Activated T-cell treated with anti-CD3 and anti-CD28 coated beads for 48 hours (primary cell): Measurements from ENCODE around the gene SMURF1.

Experiments used
- DNase-seq: peaks from one replicate; pipeline ENCODE4 v3.0.0-alpha.2; 2020; ENCODE audit warnings: low read depth

The SMURF1 gene

DNA sequence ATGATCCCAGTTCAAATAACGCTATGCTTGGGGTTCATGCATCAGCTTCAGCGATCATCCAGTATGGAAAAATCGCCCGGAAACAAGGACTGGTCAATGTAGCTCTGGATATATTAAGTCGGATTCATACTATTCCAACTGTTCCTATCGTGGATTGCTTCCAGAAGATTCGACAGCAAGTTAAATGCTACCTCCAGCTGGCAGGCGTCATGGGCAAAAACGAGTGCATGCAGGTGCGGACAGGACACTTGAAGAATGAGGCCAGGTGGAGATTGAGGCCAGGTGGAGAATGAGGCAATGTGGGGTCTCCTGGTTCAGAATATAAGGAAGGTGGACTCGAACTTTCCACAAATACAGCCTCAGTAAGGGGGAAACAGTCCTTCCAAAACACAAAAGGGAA, 159.8 kb downstream of the SMURF1 start:
- no peak for DNase-seq

DNA sequence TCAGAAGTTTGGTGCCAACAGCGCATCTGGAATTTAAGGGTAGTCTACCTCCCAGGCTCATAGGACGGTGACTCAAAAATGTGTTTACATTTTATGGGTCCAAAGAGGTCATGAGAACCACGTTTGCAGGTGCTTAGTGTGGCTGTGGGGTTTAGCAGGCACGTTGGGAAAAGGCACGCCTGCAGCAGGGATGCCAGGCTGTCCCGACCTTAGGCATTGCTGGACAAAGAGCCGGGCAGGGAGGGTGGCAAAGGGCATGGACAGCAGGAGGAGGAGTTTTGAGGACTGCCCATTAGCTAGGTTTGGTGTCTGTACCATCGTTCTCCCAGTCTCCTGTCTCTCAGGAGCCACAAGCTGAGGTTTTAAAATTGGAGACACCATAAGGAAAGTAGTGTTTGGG, 161.2 kb downstream of the SMURF1 start:
- no peak for DNase-seq

DNA sequence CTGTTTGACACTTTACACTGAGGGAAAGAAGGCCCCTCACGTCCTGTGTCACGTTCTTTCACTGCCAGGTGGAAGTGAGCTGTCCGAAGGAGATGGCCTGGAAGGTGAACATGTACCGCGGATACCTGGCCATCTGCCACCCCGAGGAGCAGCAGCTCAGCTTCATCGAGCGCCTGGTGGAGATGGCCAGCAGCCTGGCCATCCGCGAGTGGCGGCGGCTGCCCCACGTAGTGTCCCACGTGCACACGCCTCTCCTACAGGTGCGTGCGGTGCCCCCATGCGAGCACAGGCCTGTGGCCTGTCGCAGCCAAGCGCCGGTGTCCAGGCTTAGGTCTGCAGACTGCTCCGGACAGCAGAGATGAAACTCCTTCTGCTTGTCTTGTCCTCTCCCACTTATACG, 162.2 kb downstream of the SMURF1 start:
- no peak for DNase-seq

DNA sequence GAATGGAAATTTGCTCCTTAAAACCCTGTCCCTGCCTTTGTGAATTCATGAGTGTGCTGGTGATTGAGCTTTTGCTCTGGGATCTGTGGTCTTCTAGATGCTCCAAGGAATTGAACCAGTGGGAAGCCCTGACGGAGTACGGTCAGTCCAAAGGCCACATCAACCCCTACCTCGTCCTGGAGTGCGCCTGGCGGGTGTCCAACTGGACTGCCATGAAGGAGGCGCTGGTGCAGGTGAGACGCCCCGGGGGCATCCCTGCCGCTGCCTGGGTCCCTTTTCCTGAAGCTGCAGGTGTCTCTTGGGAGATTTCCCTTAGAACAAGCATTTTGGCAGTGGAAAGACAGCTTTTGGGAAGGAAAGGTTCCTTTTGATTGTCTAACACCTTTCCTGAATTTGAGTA, 165.2 kb downstream of the SMURF1 start:
- DNase-seq = no peak
